H1 (cell line): ENCODE data around the gene HSF2. TPM values are rescaled to one million over a fixed set of nuclear protein-coding genes. Genes with fewer than 3 reads are reported as not detected.

ENCODE experiments used
- CTCF ChIA-PET: fragments of 300-600 bp; sonication (Branson Sonifier 250); formaldehyde crosslinking; loops from one replicate; lab custom pipeline; 2021; ENCODE audit not compliant: partially characterized antibody; lab: Charles Lee
- POLR2A ChIA-PET: fragments of 300-600 bp; sonication (Branson Sonifier 250); formaldehyde crosslinking; loops from one replicate; lab custom pipeline; 2021; ENCODE audit warnings: inconsistent platforms; ENCODE audit not compliant: partially characterized antibody; lab: Charles Lee
- DNase-seq, 2 experiments: peaks; one replicate each; pipeline versions ENCODE4 v3.0.0 to v3.0.0-alpha.2; 2010 to 2022; ENCODE audit warnings: low spot score in 2 of 2, low read depth in 1 of 2, mixed read lengths in 1 of 2
- FAIRE-seq: peaks from 2 replicates; lab custom pipeline; 2011; peaks lifted over from hg19 to GRCh38; lab: Jason Lieb, UNC
- H2AFZ ChIP-seq: 2 replicates; pipeline ENCODE4 v1.8.1; 2012; ENCODE audit warnings: low read length, inconsistent platforms
- H2AK5ac ChIP-seq: 2 replicates; pipeline ENCODE4 v1.6.1; 2013; ENCODE audit warnings: low read depth, low read length
- H2BK120ac ChIP-seq: replicated peaks from 2 replicates; pipeline ENCODE3; 2013; ENCODE audit warnings: low read depth, low read length, inconsistent platforms
- H2BK12ac ChIP-seq: 2 replicates; pipeline ENCODE4 v1.6.1; 2013; ENCODE audit warnings: low read depth, low read length
- H2BK15ac ChIP-seq: 2 replicates; pipeline ENCODE4 v1.6.1; 2013; ENCODE audit warnings: low read length
- H2BK20ac ChIP-seq: 2 replicates; pipeline ENCODE4 v1.6.1; 2013; ENCODE audit warnings: low read length
- H2BK5ac ChIP-seq: 2 replicates; pipeline ENCODE4 v1.6.1; 2013; ENCODE audit warnings: low read depth, low read length
- H3K14ac ChIP-seq: 2 replicates; pipeline ENCODE4 v1.6.1; 2013; ENCODE audit warnings: inconsistent platforms; ENCODE audit not compliant: insufficient read length
- H3K18ac ChIP-seq: 2 replicates; pipeline ENCODE4 v1.6.1; 2013; ENCODE audit warnings: low read length; ENCODE audit errors: extremely low read depth
- H3K23ac ChIP-seq: 2 replicates; pipeline ENCODE4 v1.6.1; 2013; ENCODE audit warnings: inconsistent platforms; ENCODE audit not compliant: insufficient read length
- H3K23me2 ChIP-seq: 2 replicates; pipeline ENCODE4 v1.6.1; 2013; ENCODE audit warnings: low read depth, low read length
- H3K27ac ChIP-seq: 2 replicates; pipeline ENCODE4 v1.6.1; 2011; ENCODE audit warnings: low read depth, low read length, inconsistent platforms
- H3K27me3 ChIP-seq, 4 experiments: replicated peaks in 1 of 4; 1 replicate in 1 of 4; 2 replicates in 3 of 4; pipeline versions ENCODE4 v1.6.1 to v1.8.1; 2011 to 2013; ENCODE audit warnings: low read length in 3 of 4, mild to moderate bottlenecking in 3 of 4, inconsistent platforms in 2 of 4, mixed read lengths in 2 of 4, moderate library complexity in 1 of 4; ENCODE audit not compliant: control insufficient read depth in 3 of 4, insufficient read depth in 3 of 4; ENCODE audit errors: extremely low read depth in 1 of 4
- H3K36me3 ChIP-seq, 4 experiments: 2 replicates each; pipeline versions ENCODE4 v1.6.1 to v1.8.1; 2011 to 2013; ENCODE audit warnings: mild to moderate bottlenecking in 4 of 4, low read length in 3 of 4, moderate library complexity in 2 of 4, control low read depth in 1 of 4, inconsistent platforms in 1 of 4; ENCODE audit not compliant: insufficient read depth in 4 of 4, control insufficient read depth in 2 of 4
- H3K4ac ChIP-seq: replicated peaks from 2 replicates; pipeline ENCODE3; 2013; ENCODE audit warnings: low read length, low read depth, mixed read lengths, inconsistent platforms; ENCODE audit not compliant: insufficient read length
- H3K4me1 ChIP-seq, 4 experiments: replicated peaks in 1 of 4; 1 replicate in 1 of 4; 2 replicates in 3 of 4; pipeline versions ENCODE4 v1.6.1 to v1.8.1; 2011 to 2013; ENCODE audit warnings: low read length in 3 of 4, inconsistent platforms in 2 of 4, mixed read lengths in 1 of 4; ENCODE audit not compliant: insufficient read depth in 4 of 4, control insufficient read depth in 3 of 4
- H3K4me2 ChIP-seq, 2 experiments: 2 replicates each; pipeline versions ENCODE4 v1.6.1 to v1.8.1; 2011 to 2013; ENCODE audit warnings: low read depth in 2 of 2, low read length in 2 of 2, control low read depth in 1 of 2, inconsistent platforms in 1 of 2, mild to moderate bottlenecking in 1 of 2; ENCODE audit not compliant: insufficient read depth in 1 of 2
- H3K4me3 ChIP-seq, 4 experiments: fragments of 200-600, 300-600 bp in 1 of 4; sonication (generic), shearing (Covaris generic), sonication (Bioruptor Twin) in 1 of 4; 2 replicates each; pipeline versions ENCODE4 v1.5.1 to v1.8.1; 2011 to 2016; ENCODE audit warnings: low read length in 4 of 4, low read depth in 3 of 4, control low read depth in 2 of 4, inconsistent platforms in 2 of 4, mild to moderate bottlenecking in 2 of 4, mixed read lengths in 1 of 4, moderate library complexity in 1 of 4; ENCODE audit not compliant: insufficient read depth in 2 of 4; ENCODE audit errors: extremely low read depth in 1 of 4
- H3K56ac ChIP-seq: replicated peaks from 2 replicates; pipeline ENCODE3; 2013; ENCODE audit warnings: low read depth, mild to moderate bottlenecking, mixed read lengths, low read length, inconsistent platforms; ENCODE audit not compliant: insufficient read length
- H3K79me1 ChIP-seq: 2 replicates; pipeline ENCODE4 v1.6.1; 2013; ENCODE audit warnings: low read depth, low read length, control low read depth
- H3K79me2 ChIP-seq, 2 experiments: 2 replicates each; pipeline versions ENCODE4 v1.6.1 to v1.8.1; 2012 to 2013; ENCODE audit warnings: low read length in 2 of 2, mild to moderate bottlenecking in 2 of 2, inconsistent platforms in 1 of 2; ENCODE audit not compliant: insufficient read depth in 2 of 2, control insufficient read depth in 1 of 2
- H3K9ac ChIP-seq, 4 experiments: replicated peaks in 1 of 4; 1 replicate in 1 of 4; 2 replicates in 3 of 4; pipeline versions ENCODE4 v1.6.1 to v1.8.1; 2011 to 2013; ENCODE audit warnings: low read depth in 3 of 4, low read length in 3 of 4, control low read depth in 2 of 4, mild to moderate bottlenecking in 2 of 4, moderate library complexity in 2 of 4, inconsistent platforms in 1 of 4; ENCODE audit errors: extremely low read depth in 1 of 4
- H3K9me3 ChIP-seq, 2 experiments: 2 replicates each; pipeline versions ENCODE4 v1.6.1 to v1.8.1; 2012 to 2013; ENCODE audit warnings: mild to moderate bottlenecking in 2 of 2, moderate library complexity in 2 of 2, control low read depth in 1 of 2, inconsistent platforms in 1 of 2, low read depth in 1 of 2, low read length in 1 of 2, mixed read lengths in 1 of 2; ENCODE audit not compliant: insufficient read depth in 2 of 2
- H4K20me1 ChIP-seq, 2 experiments: replicated peaks in 1 of 2; 2 replicates each; pipeline versions ENCODE3 to v1.8.1; 2011 to 2013; ENCODE audit warnings: inconsistent platforms in 2 of 2, low read length in 2 of 2, mild to moderate bottlenecking in 1 of 2; ENCODE audit not compliant: insufficient read depth in 2 of 2, control insufficient read depth in 1 of 2
- H4K5ac ChIP-seq: 2 replicates; pipeline ENCODE4 v1.6.1; 2013; ENCODE audit warnings: low read length, low read depth, mixed read lengths, inconsistent platforms; ENCODE audit not compliant: insufficient read length
- H4K8ac ChIP-seq: 2 replicates; pipeline ENCODE4 v1.8.0; 2013; ENCODE audit warnings: mild to moderate bottlenecking, moderate library complexity, low read length, inconsistent platforms; ENCODE audit not compliant: insufficient read depth; ENCODE audit errors: extremely low read depth
- H4K91ac ChIP-seq: replicated peaks from 2 replicates; pipeline ENCODE3; 2013; ENCODE audit warnings: low read length, mixed read lengths, inconsistent platforms; ENCODE audit not compliant: insufficient read length
- ASH2L ChIP-seq: fragments of 200-600, 300-600 bp; sonication (generic); IDR thresholded peaks from one replicate; pipeline ENCODE4 v1.7.1; 2017; ENCODE audit warnings: low read length
- E2F6 ChIP-seq: IDR thresholded peaks from 2 replicates; pipeline ENCODE4 v1.6.1; 2012; ENCODE audit warnings: inconsistent platforms
- HDAC2 ChIP-seq, 2 experiments: fragments of 300-600 bp in 1 of 2; sonication (generic) in 1 of 2; IDR thresholded peaks; 2 replicates each; pipeline ENCODE4 v1.6.1; 2011 to 2012; ENCODE audit warnings: low read depth in 2 of 2, low read length in 2 of 2, mild to moderate bottlenecking in 2 of 2, moderate library complexity in 2 of 2, borderline replicate concordance in 1 of 2, inconsistent platforms in 1 of 2
- SIX5 ChIP-seq: IDR thresholded peaks from 2 replicates; pipeline ENCODE4 v1.6.1; 2011; ENCODE audit warnings: mild to moderate bottlenecking, low read depth, low read length
- TAF1 ChIP-seq: IDR thresholded peaks from 2 replicates; pipeline ENCODE4 v1.6.1; 2011; ENCODE audit warnings: mild to moderate bottlenecking, low read depth, low read length
- TBP ChIP-seq: IDR thresholded peaks from 2 replicates; pipeline ENCODE4 v1.6.1; 2011; ENCODE audit warnings: low read depth, low read length, improper control_type of control experiment
- YY1 ChIP-seq: IDR thresholded peaks from 2 replicates; pipeline ENCODE4 v1.6.1; 2011; ENCODE audit warnings: low read depth, mild to moderate bottlenecking, low read length
- WGBS, 2 experiments: shearing (Covaris generic) in 1 of 2; methylation state at CpG; one replicate each; pipeline versions ENCODE4 v1.1.6 to v1.1.7; 2013 to 2015; ENCODE audit warnings: low lambda C conversion rate in 2 of 2, mixed read lengths in 2 of 2, inconsistent platforms in 1 of 2, low coverage in 1 of 2, missing lambda C conversion rate in 1 of 2; ENCODE audit not compliant: insufficient replicate concordance in 2 of 2, insufficient coverage in 1 of 2, insufficient read length in 1 of 2; ENCODE audit errors: extremely low coverage in 1 of 2, missing lambda C conversion rate in 1 of 2; 5-methylcytosine and 5-hydroxymethylcytosine counted together
- polyA plus RNA-seq, 7 experiments: library from polyadenylated mRNA; depleted of rRNA in 3 of 7; stranded (reverse) in 5 of 7; unstranded in 2 of 7; fragments of >200 nt in 5 of 7; fragments of 200-250 nt in 2 of 7; gene quantifications; 1 replicate in 5 of 7; 2 replicates in 1 of 7; 4 replicates in 1 of 7; pipeline versions ENCODE4 v1.2.1 to v1.2.3, GENCODE V29; 2011 to 2013; ENCODE audit warnings: missing spikeins in 2 of 7, mixed read lengths in 2 of 7
- total RNA-seq: library from RNA; stranded (reverse); fragmentation: NEBNext Ultra II Directional; extraction: Animal tissue kit (Norgen Biotek cat#: 25700); gene quantifications from 2 replicates; pipeline ENCODE4 v1.2.1, GENCODE V29; 2021

Gene HSF2
- total and polyA plus RNA-seq, 2 of the 8 experiments (the other 6 are each of a cell fraction or from before 2014, with no cell fraction given) = 16.3 to 18.3 TPM

DNA sequence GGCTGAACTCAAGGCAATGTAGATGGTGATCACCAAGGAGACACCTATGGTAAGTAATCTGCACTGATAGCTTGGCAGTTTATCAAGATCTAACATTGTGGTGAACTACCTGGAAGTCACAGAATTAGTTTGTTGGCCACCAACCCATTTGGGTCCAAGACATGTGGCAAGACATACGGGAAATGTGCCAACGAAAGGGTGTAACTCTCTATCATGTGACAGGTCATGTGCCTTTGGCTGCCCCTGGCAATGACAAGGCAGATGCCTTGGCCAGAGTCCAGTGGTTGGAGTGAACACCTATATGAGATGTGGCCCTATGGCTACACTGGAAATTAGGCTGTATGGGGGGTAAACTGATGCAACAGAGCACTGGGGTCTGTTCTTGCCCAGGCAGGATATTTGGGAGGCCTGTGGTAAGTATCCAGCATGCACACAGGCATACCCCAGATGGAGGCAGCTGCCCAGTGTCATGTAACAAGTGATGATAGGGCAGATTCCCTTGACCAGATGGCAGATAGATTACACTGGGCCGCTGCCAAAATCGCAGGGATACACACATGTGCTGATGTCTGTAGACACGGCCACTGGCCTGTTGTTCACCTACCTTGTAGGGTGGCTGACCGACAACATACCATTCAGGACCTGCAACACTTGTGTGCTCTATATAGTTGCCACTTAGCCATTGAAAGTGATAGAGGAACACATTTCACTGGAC lies 35.5 kb upstream of the HSF2 start:
- Histone ChIP-seq H3K23ac (no peak overlapping the region), H3K9ac (no peak overlapping the region), H2BK15ac (no peak overlapping the region), H3K27me3 (no peaks in the 10 kb centered on the region; a peak in 1 of 7 replicates), H3K79me1 (no peaks in the 10 kb centered on the region), H2AFZ (no peak overlapping the region), H3K23me2 (no peaks in the 10 kb centered on the region), H3K14ac (no peak overlapping the region), H3K18ac (no peak overlapping the region), H3K4ac (no peak overlapping the region), H2BK120ac (no peak overlapping the region), H2BK5ac (no peak overlapping the region), H3K4me3 (no peak overlapping the region), H3K4me1 (no peaks in the 10 kb centered on the region), H3K56ac (no peak overlapping the region), H3K9me3 (no peaks in the 10 kb centered on the region), H3K27ac (no peak overlapping the region), H3K4me2 (no peak overlapping the region), H2AK5ac (no peak overlapping the region), H3K79me2 (no peaks in the 10 kb centered on the region), H4K20me1 (no peaks in the 10 kb centered on the region), H4K91ac (no peak overlapping the region), H4K8ac (no peak overlapping the region), H2BK12ac (no peak overlapping the region), H2BK20ac (no peak overlapping the region), H3K36me3 (no peaks in the 10 kb centered on the region), H4K5ac (no peak overlapping the region)
- POLR2A ChIA-PET = no interaction called here
- TF ChIP-seq TBP (no peak), HDAC2 (IDR thresholded peaks at IDR 0.05; ENCODE audit: borderline replicate concordance in 1 of 2, low read depth in 2 of 2, low read length in 2 of 2) (no peak), YY1 (no peak), SIX5 (no peak), E2F6 (no peak), ASH2L (no peak), TAF1 (no peak)
- CTCF ChIA-PET = interaction anchor here (0.6 kb wide), 1 partner anchor 369 kb away, joined by 4 read pairs; no protein-coding TSS in a partner anchor
- DNase-seq = no peak
- 80% methylated on average over 6 of the region's 6 CpGs; no CpG with 5 or more reads in 1 of the 2 experiments for WGBS, 2 experiments
- FAIRE-seq = no peak
